Measurements from ENCODE around the gene MKRN2OS.

MKRN2OS gene

GRCh38 chr3:12585181-12585580, 39.9 kb upstream of the MKRN2OS start (continued):
- TF ChIP-seq ZBTB10 (tag by site-specific recombination; IDR thresholded peaks at IDR 0.05) (no peak), ZNF423 (tag by site-specific recombination; IDR thresholded peaks at IDR 0.05) (no peak), ZNF747 (tag by site-specific recombination; IDR thresholded peaks at IDR 0.05) (no peak), ZNF707 (tag by site-specific recombination; IDR thresholded peaks at IDR 0.05) (no peak), KLF10 (tag by site-specific recombination; IDR thresholded peaks at IDR 0.05) (no peak), ZNF626 (tag by site-specific recombination; IDR thresholded peaks at IDR 0.05) (no peak)

GRCh38 chr3:12584083-12584482, 38.8 kb upstream of the MKRN2OS start:
- POLR2A ChIA-PET = no interaction called here
- CTCF ChIA-PET = interaction anchor here (0.6 to 1.1 kb wide), 2 partner anchors 13 to 136 kb away, joined by 3 read pairs; no protein-coding TSS in a partner anchor

More at GRCh38 chr3:12584083-12584482, 38.8 kb upstream of the MKRN2OS start:
- no peak for TF ChIP-seq ZNF223 (tag by site-specific recombination; IDR thresholded peaks at IDR 0.05)
- no peak for TF ChIP-seq ZBTB11 (tag by site-specific recombination; conservative IDR thresholded peaks at IDR 0.05; ENCODE audit: low read depth)
- TF ChIP-seq ZEB2 (tag by site-specific recombination; IDR thresholded peaks at IDR 0.05) = no peak
- TF ChIP-seq PRDM6 (tag by site-specific recombination; IDR thresholded peaks at IDR 0.05) = no peak
- no peak for TF ChIP-seq ZNF157 (tag by site-specific recombination; IDR thresholded peaks at IDR 0.05)
- TF ChIP-seq KLF7 (tag by site-specific recombination; IDR thresholded peaks at IDR 0.05; ENCODE audit: borderline replicate concordance) = no peak
- no peak for TF ChIP-seq ZNF530 (tag by site-specific recombination; IDR thresholded peaks at IDR 0.05; ENCODE audit: low read depth)
- no peak for TF ChIP-seq PATZ1 (tag by site-specific recombination; IDR thresholded peaks at IDR 0.05)
- Histone ChIP-seq H3K4me1 (ENCODE audit: control insufficient read depth, insufficient read depth, low read length) (no peaks in the 10 kb centered on the region), H3K36me3 (ENCODE audit: control insufficient read depth in 2 of 2, insufficient read depth in 1 of 2, low read length in 2 of 2) (peaks cover 38 to 97% of the 10 kb centered on the region in 2 experiments), H3K9me3 (ENCODE audit: control insufficient read depth, insufficient read depth, low read depth, low read length) (no peaks in the 10 kb centered on the region), H3K4me3 (ENCODE audit: low read depth, low read length) (no peak overlapping the region), H3K27ac (ENCODE audit: extremely low read depth, low read depth, low read length) (no peak overlapping the region)

Measured in HEK293 (cell line).